ENCODE measurements around the gene ZNF76. TPM values are rescaled to one million over a fixed set of nuclear protein-coding genes. Genes with fewer than 3 reads are reported as not detected.
A peak's percentile ranks its signal among the peaks of the same experiment; 100 is the strongest.

ZNF76 gene
- total RNA-seq, 6 experiments from 2014 or later = 14.4 to 19.8 (median 17.6) TPM

DNA sequence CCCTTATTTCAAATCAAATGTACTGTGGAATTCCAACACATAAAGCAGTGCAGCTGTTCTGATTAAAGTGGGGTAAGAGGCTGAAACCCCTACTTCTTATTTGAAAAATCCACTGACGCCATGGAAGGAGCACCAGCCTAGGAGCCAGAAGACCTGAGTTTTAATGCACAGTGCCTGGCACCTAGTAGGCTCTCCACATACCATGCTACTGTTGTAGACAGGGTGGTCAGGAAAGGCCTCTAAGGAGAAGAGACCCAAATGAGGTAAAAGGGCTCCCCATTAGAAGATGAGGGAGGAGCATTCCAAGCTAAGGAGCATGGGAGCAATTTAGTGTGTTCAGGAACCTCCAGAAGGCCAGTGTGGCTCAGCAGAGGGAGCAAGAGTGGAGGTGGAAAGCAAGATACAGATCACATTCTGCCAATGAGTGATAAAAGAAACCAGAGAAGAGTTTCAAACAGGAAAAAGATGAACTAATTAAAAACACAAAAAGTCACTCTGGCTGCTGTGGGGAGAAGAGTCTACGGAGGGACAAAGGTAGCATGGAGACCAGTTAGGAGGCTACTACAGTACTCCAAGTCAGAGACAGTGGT lies 11.8 kb upstream of the ZNF76 start:
- H3K36me3 ChIP-seq = no peaks in the 10 kb centered on the region
- no peak overlapping the region for H3K27ac ChIP-seq
- 88% methylated on average over 2 of the region's 2 CpGs for WGBS (ENCODE audit: insufficient coverage, low coverage, low lambda C conversion rate, missing lambda C conversion rate)
- no peak for DNase-seq
- no peaks in the 10 kb centered on the region for H3K27me3 ChIP-seq
- intact Hi-C loops (cut with DNase I) = no loop called here
- H3K4me3 ChIP-seq = no peak overlapping the region
- ATAC-seq = no peak
- H3K4me1 ChIP-seq = no peaks in the 10 kb centered on the region
- no peaks in the 10 kb centered on the region for H3K9me3 ChIP-seq
- no peak for TF ChIP-seq POLR2A (IDR thresholded peaks at IDR 0.05)
- TF ChIP-seq, protein P1, sequence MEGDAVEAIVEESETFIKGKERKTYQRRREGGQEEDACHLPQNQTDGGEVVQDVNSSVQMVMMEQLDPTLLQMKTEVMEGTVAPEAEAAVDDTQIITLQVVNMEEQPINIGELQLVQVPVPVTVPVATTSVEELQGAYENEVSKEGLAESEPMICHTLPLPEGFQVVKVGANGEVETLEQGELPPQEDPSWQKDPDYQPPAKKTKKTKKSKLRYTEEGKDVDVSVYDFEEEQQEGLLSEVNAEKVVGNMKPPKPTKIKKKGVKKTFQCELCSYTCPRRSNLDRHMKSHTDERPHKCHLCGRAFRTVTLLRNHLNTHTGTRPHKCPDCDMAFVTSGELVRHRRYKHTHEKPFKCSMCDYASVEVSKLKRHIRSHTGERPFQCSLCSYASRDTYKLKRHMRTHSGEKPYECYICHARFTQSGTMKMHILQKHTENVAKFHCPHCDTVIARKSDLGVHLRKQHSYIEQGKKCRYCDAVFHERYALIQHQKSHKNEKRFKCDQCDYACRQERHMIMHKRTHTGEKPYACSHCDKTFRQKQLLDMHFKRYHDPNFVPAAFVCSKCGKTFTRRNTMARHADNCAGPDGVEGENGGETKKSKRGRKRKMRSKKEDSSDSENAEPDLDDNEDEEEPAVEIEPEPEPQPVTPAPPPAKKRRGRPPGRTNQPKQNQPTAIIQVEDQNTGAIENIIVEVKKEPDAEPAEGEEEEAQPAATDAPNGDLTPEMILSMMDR (IDR thresholded peaks at IDR 0.05) = no peak

DNA sequence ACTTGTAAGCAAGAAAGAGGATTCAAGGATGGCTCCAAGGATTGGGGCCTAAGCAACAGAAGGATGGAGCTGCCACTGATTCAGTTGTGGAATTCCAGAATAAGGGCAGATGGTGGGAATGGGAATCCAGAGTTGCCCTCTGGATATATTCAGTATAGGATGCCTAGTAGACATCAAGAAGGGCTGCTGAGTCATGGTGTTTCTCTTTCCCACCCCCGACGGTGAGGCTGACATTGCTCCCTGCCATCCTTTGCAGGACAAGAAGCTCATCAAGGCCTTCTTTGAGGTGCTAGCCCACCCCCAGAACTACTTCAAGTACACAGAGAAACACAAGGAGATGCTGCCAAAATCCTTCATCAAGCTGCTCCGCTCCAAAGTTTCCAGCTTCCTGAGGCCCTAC lies 11.2 kb upstream of the ZNF76 start:
- 48% methylated on average over 2 of the region's 3 CpGs for WGBS (ENCODE audit: insufficient coverage, low coverage, low lambda C conversion rate, missing lambda C conversion rate)
- Histone ChIP-seq H3K4me3 (no peak overlapping the region), H3K36me3 (no peaks in the 10 kb centered on the region), H3K4me1 (no peaks in the 10 kb centered on the region), H3K9me3 (no peaks in the 10 kb centered on the region), H3K27ac (no peak overlapping the region), H3K27me3 (no peaks in the 10 kb centered on the region)
- intact Hi-C loops (cut with DNase I) = no loop called here
- no peak for TF ChIP-seq POLR2A (IDR thresholded peaks at IDR 0.05)
- TF ChIP-seq, protein P1 (IDR thresholded peaks at IDR 0.05) = no peak
- DNase-seq (no peak), ATAC-seq (no peak)

DNA sequence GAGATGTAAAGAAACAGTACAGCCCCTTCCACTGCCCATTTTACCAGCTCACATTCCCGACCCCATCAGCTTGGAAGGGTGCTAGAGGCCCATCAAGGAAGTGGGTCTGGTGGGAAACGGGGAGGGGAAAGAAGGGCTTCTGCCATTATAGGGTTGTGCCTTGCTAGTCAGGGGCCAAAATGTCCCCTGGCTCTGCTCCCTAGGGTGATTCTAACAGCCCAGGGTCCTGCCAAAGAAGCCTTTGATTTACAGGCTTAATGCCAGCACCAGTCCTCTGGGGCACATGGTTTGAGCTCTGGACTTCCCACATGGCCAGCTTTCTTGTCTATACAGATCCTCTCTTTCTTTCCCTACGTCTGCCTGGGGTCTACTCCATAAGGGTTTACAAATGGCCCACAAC lies 10.6 kb upstream of the ZNF76 start:
- Histone ChIP-seq H3K36me3 (no peaks in the 10 kb centered on the region), H3K27me3 (no peaks in the 10 kb centered on the region), H3K9me3 (no peaks in the 10 kb centered on the region), H3K4me1 (no peaks in the 10 kb centered on the region), H3K4me3 (no peak overlapping the region), H3K27ac (no peak overlapping the region)
- ATAC-seq (no peak), DNase-seq (no peak)
- intact Hi-C loops (cut with DNase I) = no loop called here
- WGBS (ENCODE audit: insufficient coverage, low coverage, low lambda C conversion rate, missing lambda C conversion rate) = 81% methylated on average over 2 of the region's 3 CpGs
- TF ChIP-seq, protein P1 (IDR thresholded peaks at IDR 0.05) = no peak
- no peak for TF ChIP-seq POLR2A (IDR thresholded peaks at IDR 0.05)

DNA sequence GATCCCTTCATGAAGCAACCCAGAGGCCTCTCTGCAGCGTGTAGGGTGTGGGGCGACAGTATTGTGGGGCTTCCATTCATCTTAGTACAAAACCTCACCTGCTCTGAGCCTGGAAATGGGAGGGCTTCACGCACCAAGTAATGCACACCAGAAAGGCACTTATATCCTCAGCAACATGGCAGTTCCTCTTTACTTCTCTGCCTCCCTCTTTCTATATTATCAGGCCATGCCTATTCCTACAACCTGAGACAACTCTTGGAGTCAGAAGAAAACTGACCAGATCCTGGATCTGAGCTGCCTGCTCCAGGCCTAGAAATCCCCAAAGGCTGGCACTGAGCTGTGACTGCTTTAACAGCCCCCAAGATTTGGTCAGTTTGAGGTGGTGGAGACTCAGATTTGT lies 7.6 kb upstream of the ZNF76 start:
- WGBS (ENCODE audit: insufficient coverage, low coverage, low lambda C conversion rate, missing lambda C conversion rate) = 100% methylated on average over 2 of the region's 3 CpGs
- Histone ChIP-seq H3K27ac (no peak overlapping the region), H3K27me3 (no peaks in the 10 kb centered on the region), H3K4me3 (no peak overlapping the region), H3K9me3 (no peaks in the 10 kb centered on the region), H3K4me1 (no peaks in the 10 kb centered on the region), H3K36me3 (no peaks in the 10 kb centered on the region)
- ATAC-seq (no peak), DNase-seq (no peak)
- TF ChIP-seq, protein P1 (IDR thresholded peaks at IDR 0.05) = no peak
- TF ChIP-seq POLR2A (IDR thresholded peaks at IDR 0.05) = no peak
- intact Hi-C loops (cut with DNase I) = no loop called here

DNA sequence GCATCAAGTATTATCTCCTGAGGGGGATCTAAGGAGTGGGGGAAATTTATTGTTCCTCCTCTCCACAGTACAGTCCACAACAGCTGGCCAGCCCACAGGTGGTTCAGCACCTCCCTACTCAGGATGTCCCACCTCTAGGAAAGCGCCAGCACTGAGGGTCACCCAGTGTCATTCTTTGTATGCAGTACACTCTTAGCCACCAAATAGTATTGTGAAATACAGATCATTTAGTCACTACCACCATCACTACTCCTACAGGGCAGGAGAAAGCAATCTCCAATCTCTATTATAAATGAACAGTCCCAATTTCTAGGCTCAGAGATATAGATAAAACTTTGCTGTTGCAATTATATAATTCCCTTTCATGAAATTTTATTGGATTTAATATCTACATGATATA lies 6.3 kb upstream of the ZNF76 start:
- Histone ChIP-seq H3K4me1 (peaks cover 0 to under 1% (median 0%) of the 10 kb centered on the region in 4 donors), H3K9me3 (no peaks in the 10 kb centered on the region), H3K27ac (no peak overlapping the region), H3K4me3 (no peak overlapping the region), H3K27me3 (no peaks in the 10 kb centered on the region), H3K36me3 (no peaks in the 10 kb centered on the region)
- DNase-seq (no peak), ATAC-seq (peak in 2 of 4 donors; percentile 33 to 41)
- intact Hi-C loops (cut with DNase I) = no loop called here
- no peak for TF ChIP-seq POLR2A (IDR thresholded peaks at IDR 0.05)
- TF ChIP-seq, protein P1 (IDR thresholded peaks at IDR 0.05) = no peak
- WGBS (ENCODE audit: insufficient coverage, low coverage, low lambda C conversion rate, missing lambda C conversion rate) = 63% methylated on average over 1 of the region's 1 CpG
